SJCRH30 (cell line): ENCODE results near the gene PRSS33. TPM values are rescaled to one million over a fixed set of nuclear protein-coding genes. Genes with fewer than 3 reads are reported as not detected.

Source experiments
- DNase-seq, 2 experiments: peaks; one replicate each; pipeline ENCODE4 v3.0.0-alpha.2; 2015 to 2020
- H3K27ac ChIP-seq: fragments of 250-450 bp; sonication (Bioruptor Pico); 2 replicates; pipeline ENCODE4 v1.5.1; 2020; ENCODE audit warnings: mild to moderate bottlenecking, moderate library complexity
- H3K27me3 ChIP-seq: fragments of 250-450 bp; sonication (Bioruptor Pico); 2 replicates; pipeline ENCODE4 v1.5.1; 2020; ENCODE audit warnings: mild to moderate bottlenecking, moderate library complexity
- H3K36me3 ChIP-seq: fragments of 250-450 bp; sonication (Bioruptor Pico); 2 replicates; pipeline ENCODE4 v1.5.1; 2020; ENCODE audit warnings: mild to moderate bottlenecking, moderate library complexity
- H3K4me1 ChIP-seq: fragments of 250-450 bp; sonication (Bioruptor Pico); 2 replicates; pipeline ENCODE4 v1.5.1; 2020; ENCODE audit warnings: mild to moderate bottlenecking, moderate library complexity
- H3K4me3 ChIP-seq: fragments of 250-450 bp; sonication (Bioruptor Pico); 2 replicates; pipeline ENCODE4 v1.5.1; 2020; ENCODE audit warnings: mild to moderate bottlenecking, moderate library complexity
- H3K9me3 ChIP-seq: fragments of 250-450 bp; sonication (Bioruptor Pico); replicated peaks from 2 replicates; pipeline ENCODE4 v1.5.1; 2020; ENCODE audit warnings: mild to moderate bottlenecking, moderate library complexity
- total RNA-seq: library from RNA; depleted of rRNA; stranded (reverse); fragments of >200 nt; shearing (Covaris generic); gene quantifications from 2 replicates; pipeline ENCODE4 v1.2.3, GENCODE V29; 2014

PRSS33 gene
- total RNA-seq, 1 experiment from 2014 or later, result not detected

GRCh38 chr16:2756288-2757015, 30.9 kb downstream of the PRSS33 start:
- no peaks in the 10 kb centered on the region for H3K9me3 ChIP-seq
- no peak for DNase-seq
- H3K36me3 ChIP-seq, result peaks cover 74% of the 10 kb centered on the region
- no peak overlapping the region for H3K27ac ChIP-seq
- H3K4me1 ChIP-seq, result peaks cover 6% of the 10 kb centered on the region; the same call in 1 of the 2 replicates
- H3K27me3 ChIP-seq, result no peaks in the 10 kb centered on the region
- no peak overlapping the region for H3K4me3 ChIP-seq

- Histone ChIP-seq H3K27me3 (no peaks in the 10 kb centered on the region), H3K9me3 (no peaks in the 10 kb centered on the region), H3K4me1 (peaks cover 6% of the 10 kb centered on the region; the same call in 1 of the 2 replicates), H3K27ac (no peak overlapping the region), H3K36me3 (peaks cover 61% of the 10 kb centered on the region), H3K4me3 (no peak overlapping the region)
- DNase-seq, result no peak
These were observed 32.2 kb downstream of the PRSS33 start for GRCh38 chr16:2755158-2755557.

- Histone ChIP-seq H3K27ac (peak overlapping the region; percentile 99), H3K36me3 (peaks cover 46% of the 10 kb centered on the region), H3K4me3 (peak overlapping the region; percentile 81), H3K4me1 (peaks cover 6% of the 10 kb centered on the region; the same call in 1 of the 2 replicates), H3K9me3 (no peaks in the 10 kb centered on the region), H3K27me3 (no peaks in the 10 kb centered on the region)
- no peak for DNase-seq
These were observed 33.7 kb downstream of the PRSS33 start for GRCh38 chr16:2753733-2754020.

GRCh38 chr16:2752850-2753732, 34.3 kb downstream of the PRSS33 start:
- no peaks in the 10 kb centered on the region for H3K27me3 ChIP-seq
- H3K4me1 ChIP-seq, result peaks cover 6% of the 10 kb centered on the region; the same call in 1 of the 2 replicates
- H3K4me3 ChIP-seq, result peak overlapping the region; percentile 81
- H3K36me3 ChIP-seq, result peaks cover 40% of the 10 kb centered on the region
- DNase-seq, result peak; percentile 80 to 81
- peak overlapping the region; percentile 99 for H3K27ac ChIP-seq
- no peaks in the 10 kb centered on the region for H3K9me3 ChIP-seq

GRCh38 chr16:2752035-2752849, 35.1 kb downstream of the PRSS33 start, which contains the start of gene SRRM2:
SRRM2 (plus strand) TSS chr16:2752638; CDS start chr16:2756365, 3,727 bp downstream.
- Histone ChIP-seq H3K27me3 (no peaks in the 10 kb centered on the region), H3K27ac (peak within 1 kb of the TSS; percentile 99), H3K9me3 (no peaks in the 10 kb centered on the region), H3K4me3 (peak within 1 kb of the TSS; percentile 81), H3K4me1 (peaks cover 6% of the 10 kb centered on the region; the same call in 1 of the 2 replicates), H3K36me3 (peaks cover 32% of the 10 kb centered on the region)
- DNase-seq, result peak; percentile 94 to 96

GRCh38 chr16:2751577-2752034, 35.8 kb downstream of the PRSS33 start:
- Histone ChIP-seq H3K36me3 (peaks cover 26% of the 10 kb centered on the region), H3K4me1 (peaks cover 6% of the 10 kb centered on the region; the same call in 1 of the 2 replicates), H3K27me3 (no peaks in the 10 kb centered on the region), H3K27ac (peak overlapping the region; percentile 99), H3K4me3 (peak overlapping the region; percentile 81), H3K9me3 (no peaks in the 10 kb centered on the region)
- DNase-seq, result peak; percentile 88

- no peak for DNase-seq
- H3K27me3 ChIP-seq, result no peaks in the 10 kb centered on the region
- no peak overlapping the region for H3K4me3 ChIP-seq
- peaks cover 4% of the 10 kb centered on the region; the same call in 1 of the 2 replicates for H3K4me1 ChIP-seq
- H3K27ac ChIP-seq, result no peak overlapping the region
- no peaks in the 10 kb centered on the region for H3K9me3 ChIP-seq
- peaks cover 16% of the 10 kb centered on the region for H3K36me3 ChIP-seq
These were observed 37.4 kb downstream of the PRSS33 start for GRCh38 chr16:2749936-2750335.

GRCh38 chr16:2749476-2749875, 37.9 kb downstream of the PRSS33 start:
- H3K4me1 ChIP-seq, result peaks cover 2% of the 10 kb centered on the region; the same call in 1 of the 2 replicates
- DNase-seq, result no peak
- H3K27ac ChIP-seq, result no peak overlapping the region
- no peaks in the 10 kb centered on the region for H3K27me3 ChIP-seq
- H3K4me3 ChIP-seq, result no peak overlapping the region
- no peaks in the 10 kb centered on the region for H3K9me3 ChIP-seq
- H3K36me3 ChIP-seq, result peaks cover 13% of the 10 kb centered on the region

- Histone ChIP-seq H3K4me3 (no peak overlapping the region), H3K36me3 (peaks cover 9% of the 10 kb centered on the region), H3K4me1 (no peaks in the 10 kb centered on the region), H3K27me3 (no peaks in the 10 kb centered on the region), H3K27ac (no peak overlapping the region), H3K9me3 (no peaks in the 10 kb centered on the region)
- no peak for DNase-seq
These were observed 38.5 kb downstream of the PRSS33 start for GRCh38 chr16:2748757-2749455.

GRCh38 chr16:2745961-2746360, 41.4 kb downstream of the PRSS33 start:
- no peak overlapping the region for H3K27ac ChIP-seq
- no peaks in the 10 kb centered on the region for H3K36me3 ChIP-seq
- DNase-seq, result no peak
- H3K4me3 ChIP-seq, result no peak overlapping the region
- no peaks in the 10 kb centered on the region for H3K9me3 ChIP-seq
- H3K4me1 ChIP-seq, result no peaks in the 10 kb centered on the region
- H3K27me3 ChIP-seq, result no peaks in the 10 kb centered on the region

GRCh38 chr16:2745116-2745890, 42.1 kb downstream of the PRSS33 start:
- H3K4me1 ChIP-seq, result no peaks in the 10 kb centered on the region
- H3K4me3 ChIP-seq, result no peak overlapping the region
- H3K27me3 ChIP-seq, result 0 out of 2 replicates have a peak, but pooled peaks cover 6% of the 10 kb centered on the region
- no peaks in the 10 kb centered on the region for H3K36me3 ChIP-seq
- DNase-seq, result no peak
- H3K27ac ChIP-seq, result no peak overlapping the region
- H3K9me3 ChIP-seq, result no peaks in the 10 kb centered on the region

GRCh38 chr16:2744711-2745110, 42.6 kb downstream of the PRSS33 start:
- no peak for DNase-seq
- H3K27ac ChIP-seq, result no peak overlapping the region
- H3K9me3 ChIP-seq, result no peaks in the 10 kb centered on the region
- H3K36me3 ChIP-seq, result no peaks in the 10 kb centered on the region
- H3K4me3 ChIP-seq, result no peak overlapping the region
- 0 out of 2 replicates have a peak, but pooled peaks cover 8% of the 10 kb centered on the region for H3K27me3 ChIP-seq
- H3K4me1 ChIP-seq, result no peaks in the 10 kb centered on the region
